Measurements from ENCODE around the gene COX4I2.

DNA sequence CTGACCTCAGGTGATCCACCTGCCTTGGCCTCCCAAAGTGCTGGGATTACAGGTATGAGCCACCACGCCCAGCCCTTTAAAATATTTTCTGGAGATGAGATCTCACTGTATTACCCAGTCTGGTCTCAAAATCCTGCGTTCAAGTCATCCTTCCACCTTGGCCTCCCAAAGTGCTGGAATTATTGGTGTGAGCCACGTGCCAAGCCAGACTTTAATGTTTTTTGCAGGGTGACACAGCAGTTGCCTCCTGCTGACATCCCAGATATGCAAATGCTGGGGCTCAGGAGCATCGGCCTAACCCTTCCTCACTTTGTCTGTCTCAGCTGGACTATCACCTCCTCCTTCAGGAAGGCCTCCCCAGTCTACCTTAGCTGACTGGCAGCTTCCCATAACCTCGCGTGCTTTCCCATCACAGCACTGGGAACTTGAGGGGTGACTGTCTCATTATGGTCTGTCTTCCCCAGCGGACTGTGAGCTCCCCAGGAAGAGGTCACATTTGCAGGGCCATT lies 46.9 kb upstream of the COX4I2 start:
- TF ChIP-seq, protein P1, sequence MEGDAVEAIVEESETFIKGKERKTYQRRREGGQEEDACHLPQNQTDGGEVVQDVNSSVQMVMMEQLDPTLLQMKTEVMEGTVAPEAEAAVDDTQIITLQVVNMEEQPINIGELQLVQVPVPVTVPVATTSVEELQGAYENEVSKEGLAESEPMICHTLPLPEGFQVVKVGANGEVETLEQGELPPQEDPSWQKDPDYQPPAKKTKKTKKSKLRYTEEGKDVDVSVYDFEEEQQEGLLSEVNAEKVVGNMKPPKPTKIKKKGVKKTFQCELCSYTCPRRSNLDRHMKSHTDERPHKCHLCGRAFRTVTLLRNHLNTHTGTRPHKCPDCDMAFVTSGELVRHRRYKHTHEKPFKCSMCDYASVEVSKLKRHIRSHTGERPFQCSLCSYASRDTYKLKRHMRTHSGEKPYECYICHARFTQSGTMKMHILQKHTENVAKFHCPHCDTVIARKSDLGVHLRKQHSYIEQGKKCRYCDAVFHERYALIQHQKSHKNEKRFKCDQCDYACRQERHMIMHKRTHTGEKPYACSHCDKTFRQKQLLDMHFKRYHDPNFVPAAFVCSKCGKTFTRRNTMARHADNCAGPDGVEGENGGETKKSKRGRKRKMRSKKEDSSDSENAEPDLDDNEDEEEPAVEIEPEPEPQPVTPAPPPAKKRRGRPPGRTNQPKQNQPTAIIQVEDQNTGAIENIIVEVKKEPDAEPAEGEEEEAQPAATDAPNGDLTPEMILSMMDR (conservative IDR thresholded peaks at IDR 0.05; ENCODE audit: low read depth, low read length) = no peak
- no peak for TF ChIP-seq EZH2 (IDR thresholded peaks at IDR 0.05; ENCODE audit: borderline replicate concordance, low read depth, low read length, poor library complexity, severe bottlenecking)

Measured in A673 (cell line).